GM12878 (cell line): ENCODE measurements around the gene PPP1R3E.

ENCODE experiments used
- DPF2 ChIP-seq: fragments of 450-650 bp; IDR thresholded peaks from 2 replicates; pipeline ENCODE4 v1.6.1; 2017; ENCODE audit warnings: mild to moderate bottlenecking
- EP300 ChIP-seq, 2 experiments: fragments of 150-350 bp in 1 of 2; IDR thresholded peaks; 2 replicates each; pipeline ENCODE4 v1.6.1; 2011 to 2012; ENCODE audit warnings: low read depth in 2 of 2, low read length in 2 of 2, borderline replicate concordance in 1 of 2, improper control_type of control experiment in 1 of 2, inconsistent platforms in 1 of 2; ENCODE audit not compliant: control insufficient read depth in 1 of 2
- SUZ12 ChIP-seq: fragments of 200-600 bp; sonication (generic); IDR thresholded peaks from one replicate; pipeline ENCODE4 v1.6.1; 2018; ENCODE audit warnings: antibody characterized with exemption, mild to moderate bottlenecking; ENCODE audit not compliant: unreplicated experiment

DNA sequence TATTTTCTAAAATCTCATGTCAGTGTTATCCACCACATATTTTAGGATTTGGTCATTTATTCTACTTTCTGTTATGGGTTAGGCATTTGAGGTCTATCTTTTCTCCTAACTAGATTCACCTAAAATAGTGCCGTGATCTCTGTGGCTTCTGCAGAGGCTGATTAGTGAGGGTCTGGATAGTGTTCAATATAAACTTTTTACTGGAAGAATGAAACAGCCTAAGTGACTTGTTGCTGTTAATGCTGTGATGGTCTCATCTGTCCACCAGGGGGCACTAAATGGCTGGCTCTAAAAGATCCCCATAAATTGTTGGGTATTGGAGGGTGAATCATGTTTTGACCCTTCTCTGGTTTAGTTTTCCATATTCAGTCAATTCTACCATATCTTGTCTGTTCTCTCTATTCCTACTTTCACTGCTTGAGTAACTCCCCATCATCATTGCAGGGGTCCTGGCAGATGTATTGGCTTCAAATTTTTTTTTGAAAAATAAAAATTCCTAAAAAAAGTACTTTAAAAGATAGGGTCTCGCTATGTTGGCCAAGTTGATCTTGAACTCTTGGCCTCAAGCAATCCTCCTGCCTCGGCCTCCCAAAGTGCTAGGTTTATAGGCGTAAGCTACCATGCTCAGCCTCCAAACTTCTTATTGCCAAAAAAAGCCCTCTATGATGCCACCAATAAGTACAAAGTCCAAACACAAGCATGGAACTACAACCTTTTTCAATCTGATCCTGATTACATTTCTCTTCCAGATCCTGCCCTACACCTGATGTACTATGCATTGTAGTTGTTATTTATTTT is 25.5 kb upstream of the PPP1R3E start:
- no peak for TF ChIP-seq DPF2
- TF ChIP-seq SUZ12 = no peak
- no peak for TF ChIP-seq EP300 (IDR thresholded peaks at IDR 0.05; ENCODE audit: borderline replicate concordance in 1 of 2, control insufficient read depth in 1 of 2, low read depth in 2 of 2, low read length in 2 of 2)
